Activated T-cell treated with anti-CD3 and anti-CD28 coated beads, Interleukin-2, amount 50 U/mL, for 24 hours (primary cell): ENCODE measurements around the gene SCN9A.
A peak's percentile ranks its signal among the peaks of the same experiment; 100 is the strongest.
"Not testable (repeated sequence)": the region's sequence is repeated elsewhere in the genome, so short reads cannot be mapped to it uniquely, and the experiment has no call there.

Experiments used
- DNase-seq: peaks from one replicate; pipeline ENCODE4 v3.0.0-alpha.2; 2020
- H3K27ac Mint-ChIP-seq: 2 replicates; pipeline ENCODE4 v1.8.0; 2020; ENCODE audit warnings: mild to moderate bottlenecking, mixed read lengths
- H3K27me3 Mint-ChIP-seq: 2 replicates; pipeline ENCODE4 v1.8.0; 2020; ENCODE audit warnings: mixed read lengths
- H3K36me3 Mint-ChIP-seq: 2 replicates; pipeline ENCODE4 v1.8.0; 2020; ENCODE audit warnings: low read depth, mixed read lengths
- H3K4me1 Mint-ChIP-seq: 2 replicates; pipeline ENCODE4 v1.8.0; 2020; ENCODE audit warnings: low read depth, mixed read lengths
- H3K4me3 Mint-ChIP-seq: 2 replicates; pipeline ENCODE4 v1.8.0; 2020; ENCODE audit warnings: mild to moderate bottlenecking, moderate library complexity, mixed read lengths
- H3K9me3 Mint-ChIP-seq: 2 replicates; pipeline ENCODE4 v1.8.0; 2020; ENCODE audit warnings: mixed read lengths

SCN9A gene

DNA sequence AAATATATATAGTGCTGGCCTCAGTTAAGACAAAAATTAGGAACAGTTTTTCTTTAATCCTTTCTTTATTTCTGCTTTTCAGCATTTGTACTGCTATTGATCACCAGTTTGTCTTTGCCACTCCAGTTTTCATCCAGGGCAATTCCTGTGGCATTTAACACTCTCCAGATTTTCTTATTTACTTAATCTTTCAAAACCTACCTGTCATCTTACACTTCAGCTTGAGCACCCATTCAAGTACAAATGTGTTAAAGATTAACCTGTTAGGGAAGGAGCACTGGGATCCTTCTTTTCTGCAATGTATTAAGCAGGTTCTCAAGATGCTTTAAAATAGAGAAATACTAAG lies 146.1 kb downstream of the SCN9A start:
- no peaks in the 10 kb centered on the region for H3K9me3 Mint-ChIP-seq
- DNase-seq: no peak
- H3K4me3 Mint-ChIP-seq: no peak overlapping the region
- no peak overlapping the region for H3K27ac Mint-ChIP-seq
- no peaks in the 10 kb centered on the region for H3K36me3 Mint-ChIP-seq
- no peaks in the 10 kb centered on the region for H3K27me3 Mint-ChIP-seq
- H3K4me1 Mint-ChIP-seq: no peaks in the 10 kb centered on the region

DNA sequence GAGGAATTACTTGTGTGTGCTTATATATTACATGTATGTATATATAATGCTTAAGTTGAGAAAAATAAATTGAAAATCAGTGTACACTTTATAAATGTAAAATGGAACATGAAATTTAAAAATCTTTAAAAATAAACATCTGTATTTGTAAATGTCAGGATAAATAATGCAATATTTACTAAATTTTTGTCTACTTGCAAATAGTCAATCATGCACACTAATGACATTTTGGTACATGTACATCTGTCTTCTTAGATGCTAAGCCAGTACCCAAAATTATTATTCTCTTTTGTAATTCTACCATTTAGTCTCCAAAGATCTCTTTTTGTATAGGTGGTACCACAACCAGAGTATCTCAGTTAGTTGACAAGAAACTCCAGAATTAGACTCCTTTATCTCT lies 151.5 kb downstream of the SCN9A start:
- no peak for DNase-seq
- Mint-ChIP-seq H3K4me1 (no peaks in the 10 kb centered on the region), H3K27ac (no peak overlapping the region), H3K4me3 (no peak overlapping the region), H3K36me3 (no peaks in the 10 kb centered on the region), H3K27me3 (no peaks in the 10 kb centered on the region), H3K9me3 (no peaks in the 10 kb centered on the region)

DNA sequence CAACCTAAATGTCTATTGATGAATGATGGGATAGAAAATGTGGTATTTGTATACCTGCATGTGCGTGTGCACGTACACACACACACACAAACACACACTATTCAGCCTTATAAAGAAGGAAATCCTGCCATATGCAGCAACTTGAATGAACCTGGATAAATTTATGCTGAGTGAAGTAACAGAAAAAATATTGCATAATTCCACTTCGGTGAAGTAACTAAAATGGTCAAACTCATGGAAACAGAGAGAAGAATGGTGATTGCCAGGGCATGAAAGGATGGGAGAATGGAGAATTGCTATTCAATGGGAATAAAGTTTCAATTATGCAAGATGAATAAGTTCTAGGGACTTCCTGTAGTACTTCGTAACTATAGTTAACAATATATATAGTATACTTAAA lies 152.4 kb downstream of the SCN9A start:
- H3K9me3 Mint-ChIP-seq: no peaks in the 10 kb centered on the region
- no peak for DNase-seq
- no peaks in the 10 kb centered on the region for H3K36me3 Mint-ChIP-seq
- H3K27ac Mint-ChIP-seq: no peak overlapping the region
- H3K27me3 Mint-ChIP-seq: no peaks in the 10 kb centered on the region
- H3K4me1 Mint-ChIP-seq: no peaks in the 10 kb centered on the region
- no peak overlapping the region for H3K4me3 Mint-ChIP-seq

DNA sequence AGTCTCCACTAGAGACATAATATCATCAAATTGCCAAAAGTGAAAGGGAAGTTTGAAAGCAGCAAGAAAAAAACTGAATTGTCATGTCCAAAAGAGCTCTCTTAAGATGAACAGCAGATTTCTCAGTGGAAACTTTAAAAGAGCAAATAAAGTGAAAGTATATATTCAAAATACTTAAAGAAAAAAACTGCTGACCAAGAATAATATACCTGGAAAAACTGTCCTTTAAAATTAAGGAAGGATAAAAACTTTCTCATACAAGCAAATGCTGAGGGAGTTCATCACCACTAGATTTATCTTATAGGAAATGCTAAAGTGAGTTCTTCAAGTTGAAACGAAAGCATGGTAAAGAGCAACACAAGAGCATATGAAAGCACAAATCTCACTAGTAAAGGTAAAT lies 164.7 kb downstream of the SCN9A start:
- no peak for DNase-seq
- Mint-ChIP-seq H3K27me3 (no peaks in the 10 kb centered on the region), H3K9me3 (peaks cover 18% of the 10 kb centered on the region), H3K4me1 (no peaks in the 10 kb centered on the region), H3K4me3 (no peak overlapping the region), H3K36me3 (no peaks in the 10 kb centered on the region), H3K27ac (no peak overlapping the region)

DNA sequence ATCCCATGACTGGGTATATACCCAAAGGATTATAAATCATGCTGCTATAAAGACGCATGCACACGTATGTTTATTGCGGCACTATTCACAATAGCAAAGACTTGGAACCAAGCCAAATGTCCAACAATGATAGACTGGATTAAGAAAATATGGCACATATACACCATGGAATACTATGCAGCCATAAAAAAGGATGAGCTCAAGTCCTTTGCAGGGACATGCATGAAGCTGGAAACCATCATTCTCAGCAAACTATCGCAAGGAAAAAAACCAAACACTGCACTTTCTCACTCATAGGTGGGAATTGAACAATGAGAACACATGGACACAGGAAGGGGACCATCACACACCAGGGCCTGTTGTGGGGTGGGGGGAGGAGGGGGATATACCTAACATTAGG lies 165.8 kb downstream of the SCN9A start:
- DNase-seq, H3K27me3 Mint-ChIP-seq, H3K36me3 Mint-ChIP-seq, H3K4me3 Mint-ChIP-seq, H3K4me1 Mint-ChIP-seq, H3K27ac Mint-ChIP-seq: not testable (repeated sequence)
- H3K9me3 Mint-ChIP-seq: peaks cover 14% of the 10 kb centered on the region

DNA sequence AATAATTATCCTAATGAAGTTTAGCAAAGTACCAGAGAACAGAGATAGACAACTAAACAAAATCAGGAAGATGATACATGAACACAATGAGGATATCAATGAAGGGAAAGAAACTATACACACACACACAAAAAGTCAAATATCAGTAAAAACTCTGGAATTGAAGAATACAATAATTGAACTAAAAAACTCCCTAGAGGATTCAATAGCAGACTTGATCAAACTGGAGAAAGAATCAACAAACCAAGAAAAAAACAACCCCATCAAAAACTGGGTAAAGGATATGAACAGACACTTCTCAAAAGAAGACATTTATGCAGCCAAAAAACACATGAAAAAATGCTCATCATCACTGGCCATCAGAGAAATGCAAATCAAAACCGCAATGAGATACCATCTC lies 166.4 kb downstream of the SCN9A start:
- H3K27ac Mint-ChIP-seq, H3K36me3 Mint-ChIP-seq, H3K4me1 Mint-ChIP-seq, H3K4me3 Mint-ChIP-seq, H3K27me3 Mint-ChIP-seq, DNase-seq: not testable (repeated sequence)
- H3K9me3 Mint-ChIP-seq: peaks cover 14% of the 10 kb centered on the region

DNA sequence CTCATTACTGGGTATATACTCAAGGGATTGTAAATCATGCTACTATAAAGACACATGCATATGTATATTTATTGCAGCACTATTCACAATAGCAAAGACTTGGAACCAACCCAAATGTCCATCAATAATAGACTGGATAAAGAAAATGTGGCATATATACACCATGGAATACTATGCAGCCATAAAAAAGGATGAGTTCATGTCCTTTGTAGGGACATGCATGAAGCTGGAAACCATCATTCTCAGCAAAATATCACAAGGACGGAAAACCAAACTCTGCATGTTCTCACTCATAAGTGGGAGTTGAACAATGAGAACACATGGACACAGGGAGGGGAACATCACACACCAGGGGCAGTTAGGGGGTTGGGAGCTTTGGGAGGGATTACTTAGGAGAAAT lies 169.6 kb downstream of the SCN9A start:
- H3K4me1 Mint-ChIP-seq, DNase-seq, H3K36me3 Mint-ChIP-seq, H3K27ac Mint-ChIP-seq, H3K27me3 Mint-ChIP-seq, H3K4me3 Mint-ChIP-seq: not testable (repeated sequence)
- H3K9me3 Mint-ChIP-seq: peaks cover 14% of the 10 kb centered on the region

DNA sequence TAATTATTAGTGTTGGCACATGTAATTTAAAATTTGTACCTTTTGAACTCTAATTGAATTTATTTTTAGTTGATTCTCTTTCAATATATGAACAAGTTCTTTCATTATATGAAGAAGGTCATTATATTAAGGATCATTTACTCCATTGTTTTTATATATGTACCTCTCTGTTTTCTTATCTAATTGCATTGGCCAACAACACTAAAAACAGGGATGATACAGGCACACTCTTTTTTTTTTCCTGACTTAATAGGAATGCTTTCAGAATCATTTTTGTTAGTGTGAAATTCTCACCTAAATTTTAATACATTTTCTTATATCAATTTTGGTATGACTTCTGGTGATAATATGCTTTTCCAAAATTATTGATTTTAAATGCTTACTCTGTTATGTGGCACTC lies 173.0 kb downstream of the SCN9A start:
- Mint-ChIP-seq H3K4me3 (no peak overlapping the region), H3K9me3 (no peaks in the 10 kb centered on the region), H3K4me1 (no peaks in the 10 kb centered on the region), H3K36me3 (no peaks in the 10 kb centered on the region), H3K27me3 (no peaks in the 10 kb centered on the region), H3K27ac (no peak overlapping the region)
- no peak for DNase-seq

DNA sequence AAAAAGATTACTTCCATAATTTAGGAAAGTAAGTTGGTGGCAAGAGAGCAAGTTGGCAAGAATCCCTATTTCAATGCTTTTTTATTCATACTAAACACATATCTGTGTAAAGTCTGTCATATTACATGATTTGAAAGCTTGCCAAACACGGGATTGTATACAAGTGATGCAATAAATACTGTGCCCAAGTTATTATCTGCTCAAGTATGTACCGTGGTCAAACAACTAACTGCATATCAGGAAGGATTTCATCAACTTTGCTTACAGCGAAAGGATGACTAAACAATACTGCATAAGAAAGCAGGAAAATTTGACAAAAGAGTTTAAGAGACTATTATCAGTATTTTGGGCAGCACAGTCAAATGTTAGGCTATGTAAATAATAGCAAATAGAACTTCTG lies 178.3 kb downstream of the SCN9A start:
- Mint-ChIP-seq H3K4me1 (no peaks in the 10 kb centered on the region), H3K4me3 (no peak overlapping the region), H3K27me3 (no peaks in the 10 kb centered on the region), H3K9me3 (no peaks in the 10 kb centered on the region), H3K36me3 (no peaks in the 10 kb centered on the region), H3K27ac (no peak overlapping the region)
- DNase-seq: no peak

DNA sequence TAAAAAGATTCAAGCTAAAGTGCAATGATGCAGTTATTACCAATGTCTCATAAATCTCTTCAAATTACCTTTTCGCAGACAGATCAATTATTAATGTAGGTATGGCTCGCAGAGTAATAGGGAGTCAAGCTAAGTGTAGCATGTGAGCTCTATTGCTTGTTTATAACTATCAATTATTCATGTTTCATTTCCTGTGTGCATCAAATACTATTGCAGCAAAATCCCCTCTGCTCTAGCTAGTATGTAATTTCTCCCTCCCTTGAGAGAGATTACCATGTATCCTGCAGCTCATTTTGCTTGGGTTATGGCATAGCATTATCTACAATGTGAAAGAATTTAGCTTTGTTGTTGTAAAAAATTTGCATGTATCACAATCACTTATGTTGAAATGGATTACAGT lies 182.3 kb downstream of the SCN9A start:
- no peak for DNase-seq
- no peaks in the 10 kb centered on the region for H3K4me1 Mint-ChIP-seq
- H3K27ac Mint-ChIP-seq: no peak overlapping the region
- no peak overlapping the region for H3K4me3 Mint-ChIP-seq
- H3K27me3 Mint-ChIP-seq: no peaks in the 10 kb centered on the region
- H3K9me3 Mint-ChIP-seq: no peaks in the 10 kb centered on the region
- H3K36me3 Mint-ChIP-seq: no peaks in the 10 kb centered on the region

DNA sequence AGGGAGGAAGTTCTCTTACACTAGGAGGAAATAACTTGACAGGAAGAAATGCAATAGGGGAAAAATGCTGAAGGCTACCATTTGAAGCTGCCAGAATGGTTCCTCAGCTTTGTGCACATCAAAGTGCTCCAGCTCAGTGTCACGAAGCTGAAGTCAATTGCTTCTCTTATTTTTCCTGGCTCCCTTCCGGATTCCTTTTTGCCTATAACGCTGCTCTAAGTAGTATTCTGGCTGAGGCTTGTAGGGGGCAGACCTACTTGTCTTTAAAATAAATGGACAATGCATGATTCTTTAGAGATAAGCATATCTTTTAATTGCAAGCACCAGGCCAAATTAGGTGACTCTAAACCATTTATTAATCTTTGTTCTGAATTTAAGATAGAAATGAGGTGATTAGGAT lies 187.7 kb downstream of the SCN9A start:
- DNase-seq: no peak
- no peaks in the 10 kb centered on the region for H3K9me3 Mint-ChIP-seq
- no peak overlapping the region for H3K4me3 Mint-ChIP-seq
- H3K27ac Mint-ChIP-seq: no peak overlapping the region
- no peaks in the 10 kb centered on the region for H3K27me3 Mint-ChIP-seq
- H3K4me1 Mint-ChIP-seq: no peaks in the 10 kb centered on the region
- no peaks in the 10 kb centered on the region for H3K36me3 Mint-ChIP-seq

DNA sequence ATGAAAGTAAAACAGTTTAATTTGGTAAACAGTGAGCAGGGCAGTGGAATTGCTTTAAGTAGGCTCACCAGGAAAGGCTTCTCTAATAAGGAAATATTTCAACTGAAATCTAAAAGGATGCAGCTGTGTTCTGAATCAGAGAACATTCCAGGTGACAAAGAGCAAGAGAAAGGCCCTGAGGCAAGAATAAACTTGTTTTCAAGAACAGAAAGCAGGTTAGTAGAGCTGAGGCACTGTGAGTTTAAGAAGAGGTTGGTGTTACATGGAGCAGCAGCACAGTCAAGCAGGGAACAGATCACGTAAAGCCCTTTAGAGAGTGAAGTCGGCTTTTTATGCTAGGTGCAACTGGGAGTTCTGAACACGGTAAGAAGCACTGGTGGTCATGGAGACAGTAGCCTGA lies 191.0 kb downstream of the SCN9A start:
- DNase-seq: no peak
- Mint-ChIP-seq H3K9me3 (no peaks in the 10 kb centered on the region), H3K27me3 (peaks cover 3% of the 10 kb centered on the region), H3K4me1 (no peaks in the 10 kb centered on the region), H3K27ac (no peak overlapping the region), H3K36me3 (no peaks in the 10 kb centered on the region), H3K4me3 (no peak overlapping the region)

DNA sequence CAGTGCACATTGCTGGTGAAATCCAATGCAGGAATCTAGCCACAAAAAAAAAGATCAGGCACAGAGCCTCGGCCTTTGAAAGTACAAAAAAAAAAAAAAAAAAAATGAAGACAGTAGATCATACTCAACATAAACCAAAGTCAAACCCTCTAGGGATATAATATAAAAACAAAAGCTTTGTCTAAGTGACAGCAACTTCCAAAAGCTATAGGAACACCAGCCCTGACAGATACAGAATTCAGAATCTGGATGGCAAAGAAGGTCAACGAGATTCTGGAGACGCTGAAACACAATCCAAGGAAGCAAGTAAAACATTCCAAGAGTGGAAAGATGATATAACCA lies 194.0 kb downstream of the SCN9A start:
- Mint-ChIP-seq H3K4me1 (no peaks in the 10 kb centered on the region), H3K36me3 (no peaks in the 10 kb centered on the region)

DNA sequence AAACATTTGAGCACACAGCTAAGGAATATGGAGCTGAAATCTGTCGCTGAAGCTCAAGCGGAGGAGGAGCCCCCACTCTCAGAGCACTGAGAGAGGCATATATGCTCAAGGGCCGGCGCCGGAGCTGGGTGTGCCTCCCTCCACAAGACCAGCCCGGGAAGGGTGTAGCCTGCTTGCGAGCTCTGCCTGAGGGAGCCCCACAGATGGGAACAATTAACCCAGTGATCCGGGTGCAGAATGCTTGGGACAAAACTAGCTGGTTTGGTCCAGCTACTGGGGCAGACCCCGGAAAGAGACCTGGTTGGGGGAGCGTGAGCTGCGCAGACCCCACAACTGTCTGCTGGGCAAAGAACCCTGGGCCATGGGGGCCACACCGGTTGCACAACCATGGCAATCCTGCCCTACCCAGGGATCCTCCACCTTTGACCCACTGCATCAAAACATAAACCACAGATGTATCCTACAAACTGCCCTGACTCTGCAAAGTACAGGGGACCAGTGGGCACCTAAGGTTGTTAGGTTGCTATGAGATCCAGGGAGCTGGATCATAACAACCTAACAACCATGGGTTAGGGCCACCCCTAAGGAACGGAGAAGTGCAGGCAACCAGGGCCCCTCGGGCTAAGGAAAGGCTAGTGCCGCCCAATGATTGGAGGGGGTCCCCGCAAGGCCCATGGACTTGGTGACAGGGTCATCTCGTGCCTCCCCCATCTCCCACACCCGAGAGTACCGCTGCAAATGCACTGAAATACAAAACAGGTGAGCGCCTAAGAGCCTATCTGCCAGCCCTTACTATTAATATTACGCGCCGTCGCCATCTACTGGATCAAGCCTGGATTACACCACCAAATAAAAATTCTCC lies 194.6 kb downstream of the SCN9A start:
- Mint-ChIP-seq H3K27ac (no peak overlapping the region), H3K9me3 (no peaks in the 10 kb centered on the region), H3K4me3 (no peak overlapping the region)

More for the DNA sequence above, 194.0 kb downstream of the SCN9A start:
- no peak for DNase-seq
- H3K9me3 Mint-ChIP-seq: no peaks in the 10 kb centered on the region
- no peak overlapping the region for H3K27ac Mint-ChIP-seq
- no peak overlapping the region for H3K4me3 Mint-ChIP-seq
- peaks cover 3% of the 10 kb centered on the region for H3K27me3 Mint-ChIP-seq

DNA sequence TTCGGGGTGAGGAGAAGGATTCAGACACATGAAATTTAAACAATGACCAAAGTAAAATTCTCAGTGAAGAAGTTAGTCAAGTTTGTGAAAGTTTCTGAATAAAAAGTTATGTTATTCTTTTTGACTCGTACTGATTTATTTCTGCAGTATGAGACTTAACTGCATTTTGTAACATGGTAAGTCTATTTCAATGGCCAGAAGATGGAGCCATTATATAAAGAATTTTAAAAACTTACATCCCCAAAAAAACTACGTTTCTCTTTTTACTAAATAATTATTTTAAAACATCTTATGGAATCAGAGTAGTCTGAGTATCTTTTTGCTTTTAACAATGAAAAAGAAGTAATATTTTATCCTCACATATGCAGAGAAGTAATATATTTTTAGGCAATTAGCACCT lies 196.5 kb downstream of the SCN9A start:
- no peak overlapping the region for H3K4me3 Mint-ChIP-seq
- H3K4me1 Mint-ChIP-seq: no peaks in the 10 kb centered on the region
- no peak for DNase-seq
- H3K27ac Mint-ChIP-seq: no peak overlapping the region
- no peaks in the 10 kb centered on the region for H3K36me3 Mint-ChIP-seq
- peaks cover 3% of the 10 kb centered on the region for H3K27me3 Mint-ChIP-seq
- H3K9me3 Mint-ChIP-seq: no peaks in the 10 kb centered on the region

More for the DNA sequence above, 194.6 kb downstream of the SCN9A start:
- H3K4me1 Mint-ChIP-seq: no peaks in the 10 kb centered on the region
- peaks cover 3% of the 10 kb centered on the region for H3K27me3 Mint-ChIP-seq
- no peaks in the 10 kb centered on the region for H3K36me3 Mint-ChIP-seq
- DNase-seq: peak; percentile 33

DNA sequence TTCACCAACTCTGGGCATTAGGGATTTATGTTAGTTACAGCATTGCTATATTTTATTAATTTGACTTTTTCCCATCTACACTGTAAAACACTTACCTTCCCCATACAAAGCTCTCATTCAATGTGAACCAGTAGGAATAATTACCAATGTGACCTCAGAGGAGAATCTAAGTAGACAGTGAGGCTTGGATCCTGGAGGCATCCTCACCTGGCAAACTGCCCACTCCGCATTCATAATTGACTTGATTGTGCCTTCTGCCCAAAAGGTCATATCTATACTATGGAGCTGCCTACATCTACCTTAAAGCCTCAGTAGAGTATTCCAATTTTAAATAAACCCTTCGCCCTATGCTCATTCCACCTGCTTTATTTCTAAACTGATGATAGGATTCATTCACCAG lies 202.5 kb downstream of the SCN9A start:
- no peaks in the 10 kb centered on the region for H3K9me3 Mint-ChIP-seq
- DNase-seq: no peak
- no peaks in the 10 kb centered on the region for H3K36me3 Mint-ChIP-seq
- no peak overlapping the region for H3K4me3 Mint-ChIP-seq
- H3K4me1 Mint-ChIP-seq: no peaks in the 10 kb centered on the region
- H3K27me3 Mint-ChIP-seq: peaks cover 10% of the 10 kb centered on the region
- no peak overlapping the region for H3K27ac Mint-ChIP-seq
